Measurements from ENCODE around the gene NCDN. TPM values are rescaled to one million over a fixed set of nuclear protein-coding genes. Genes with fewer than 3 reads are reported as not detected.

NCDN gene
- total RNA-seq, result 10 to 100 TPM; 42.8 to 44.0 TPM

- CTCF ChIA-PET, result interaction anchor here (0.6 to 3.6 kb wide), 5 partner anchors 11 to 106 kb away, joined by 3 to 17 read pairs (median 4); no protein-coding TSS in a partner anchor
- POLR2A ChIA-PET, result interaction anchor here (0.5 to 2.3 kb wide), 4 partner anchors 18 to 373 kb away, joined by 3 to 8 read pairs (median 5); partner anchors contain the start of gene AGO3
These were observed at the start of gene NCDN for GRCh38 chr1:35557611-35558373. NCDN (plus strand) TSS chr1:35557799; CDS start chr1:35558191, 392 bp downstream.

GRCh38 chr1:35507947-35508346 is 49.7 kb upstream of the NCDN start:
- CTCF ChIA-PET, result no interaction called here

DNA sequence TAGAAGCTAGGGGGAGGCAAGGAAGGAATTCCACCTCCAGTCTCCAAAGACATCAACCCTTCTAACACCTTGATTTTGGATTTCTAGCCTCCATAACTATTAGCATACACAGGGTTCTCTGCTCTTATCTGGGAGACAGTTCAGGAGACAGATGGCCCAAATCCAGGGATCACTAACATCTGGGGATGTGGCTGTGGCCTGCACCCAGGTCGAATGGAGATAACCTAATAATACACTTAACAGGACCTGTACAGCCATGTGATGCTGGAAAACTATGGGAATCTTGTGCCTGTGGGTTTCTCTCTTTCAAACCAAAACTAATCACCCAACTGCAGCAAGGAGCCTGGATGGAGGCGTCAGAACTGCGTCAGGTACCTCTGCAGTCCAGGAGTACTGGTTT is 48.0 kb upstream of the NCDN start:
- CTCF ChIA-PET, result no interaction called here
- POLR2A ChIA-PET, result no interaction called here

More at GRCh38 chr1:35507947-35508346, 49.7 kb upstream of the NCDN start:
- POLR2A ChIA-PET, result no interaction called here

DNA sequence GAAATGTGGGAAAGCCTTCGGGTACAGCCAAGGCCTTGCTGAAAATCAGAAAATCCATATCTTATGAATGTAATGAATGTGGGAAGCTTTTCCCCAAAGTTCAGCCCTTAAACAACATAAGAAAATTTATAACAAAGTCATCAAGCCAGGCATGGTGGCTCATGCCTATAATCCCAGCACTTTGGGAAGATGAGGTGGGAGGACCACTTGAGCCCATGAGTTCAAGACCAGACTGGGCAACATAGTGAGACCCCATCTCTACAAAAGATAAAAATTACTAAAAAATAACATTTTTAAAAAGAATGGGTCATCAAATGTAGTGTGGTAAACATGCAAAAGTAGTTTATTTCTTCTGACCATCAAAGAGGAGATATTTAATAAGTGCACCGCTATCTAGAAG is 46.3 kb upstream of the NCDN start:
- CTCF ChIA-PET, result interaction anchor here (0.8 kb wide), 1 partner anchor 60 kb away, joined by 3 read pairs; no protein-coding TSS in a partner anchor
- POLR2A ChIA-PET, result no interaction called here

DNA sequence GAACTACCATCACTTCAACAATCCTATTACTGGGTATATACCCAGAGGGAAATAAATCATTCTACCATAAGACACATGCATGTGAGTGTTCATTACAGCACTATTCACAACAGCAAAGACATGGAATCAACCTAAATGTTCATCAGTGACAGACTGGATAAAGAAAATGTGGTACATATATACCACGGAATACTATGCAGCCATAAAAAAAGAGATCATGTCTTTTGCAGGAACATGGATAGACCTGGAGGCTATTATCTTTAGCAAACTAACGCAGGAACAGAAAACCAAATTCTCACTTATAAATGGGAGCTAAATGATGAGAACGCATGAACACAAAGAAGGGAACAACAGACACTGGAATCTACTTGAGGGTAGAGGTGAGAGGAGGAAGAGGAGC is 39.4 kb upstream of the NCDN start:
- ChIA-PET CTCF (interaction anchor here (1.6 kb wide), 1 partner anchor 19 kb away, joined by 8 read pairs; no protein-coding TSS in a partner anchor), POLR2A (interaction anchor here (0.6 to 0.7 kb wide), 2 partner anchors 18 to 26 kb away, joined by 3 to 7 read pairs; no protein-coding TSS in a partner anchor)

DNA sequence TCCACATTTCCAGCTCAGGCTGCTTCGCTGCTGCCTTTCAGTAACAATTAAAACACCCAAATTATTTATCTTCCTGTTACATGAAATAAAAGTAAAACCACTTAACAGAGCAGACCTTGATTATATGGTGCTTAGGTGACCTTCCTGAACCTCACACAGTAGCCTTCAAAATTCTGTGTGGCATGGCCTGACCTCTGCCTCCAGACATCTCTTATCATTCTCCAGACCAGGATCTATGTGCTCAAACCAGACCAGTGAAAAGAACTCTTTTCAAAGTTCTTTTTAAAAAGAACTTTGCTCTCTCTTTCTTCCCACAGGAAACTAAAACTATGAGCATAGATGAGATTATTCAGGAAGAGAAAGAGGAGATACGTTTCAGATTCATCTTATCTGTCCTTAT is 38.2 kb upstream of the NCDN start:
- CTCF ChIA-PET, result no interaction called here
- POLR2A ChIA-PET, result interaction anchor here (0.7 kb wide), 1 partner anchor 807 kb away, joined by 3 read pairs; no protein-coding TSS in a partner anchor

DNA sequence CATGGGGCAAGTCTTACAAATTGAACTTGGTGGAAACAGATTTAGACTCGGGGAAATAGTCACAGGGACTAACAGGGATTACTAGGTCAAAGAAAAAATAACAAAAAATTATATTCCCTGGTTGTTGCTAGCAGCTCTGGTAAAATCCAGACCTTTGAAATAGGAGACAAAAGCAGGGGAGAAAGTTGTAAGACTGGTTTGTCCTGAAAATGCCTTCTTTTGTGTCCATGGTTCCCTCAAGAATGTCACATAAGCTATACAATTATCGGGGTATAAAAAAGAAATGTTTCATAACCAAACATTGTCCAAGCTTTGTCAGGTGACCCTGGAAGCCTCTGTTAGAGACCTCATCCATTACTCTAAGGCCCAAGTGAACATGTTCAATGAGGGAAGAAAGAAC is 33.5 kb upstream of the NCDN start:
- POLR2A ChIA-PET, result no interaction called here
- CTCF ChIA-PET, result interaction anchor here (0.6 kb wide), 1 partner anchor 14 kb away, joined by 4 read pairs; no protein-coding TSS in a partner anchor

DNA sequence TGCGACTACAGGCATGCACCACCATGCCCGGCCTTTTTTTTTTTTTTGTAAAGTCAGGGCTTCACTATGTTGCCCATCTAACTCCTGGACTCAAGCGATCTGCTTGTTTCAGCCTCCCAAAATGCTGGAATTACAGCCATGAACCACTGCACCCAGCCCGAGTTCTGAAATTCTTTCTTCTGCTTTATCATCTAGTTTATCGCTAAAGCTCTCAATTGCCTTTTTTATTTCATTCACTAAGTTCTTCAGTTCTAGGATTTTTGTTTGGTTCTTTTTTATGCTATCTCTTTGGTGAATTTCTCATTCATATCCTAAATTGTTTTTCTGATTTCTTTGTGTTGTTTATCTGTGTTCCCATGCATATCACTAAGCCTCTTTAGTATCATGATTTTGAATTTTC is 27.4 kb upstream of the NCDN start:
- CTCF ChIA-PET, result no interaction called here
- POLR2A ChIA-PET, result no interaction called here

- ChIA-PET POLR2A (no interaction called here), CTCF (no interaction called here)
These were observed 26.7 kb upstream of the NCDN start for GRCh38 chr1:35530946-35531345.

DNA sequence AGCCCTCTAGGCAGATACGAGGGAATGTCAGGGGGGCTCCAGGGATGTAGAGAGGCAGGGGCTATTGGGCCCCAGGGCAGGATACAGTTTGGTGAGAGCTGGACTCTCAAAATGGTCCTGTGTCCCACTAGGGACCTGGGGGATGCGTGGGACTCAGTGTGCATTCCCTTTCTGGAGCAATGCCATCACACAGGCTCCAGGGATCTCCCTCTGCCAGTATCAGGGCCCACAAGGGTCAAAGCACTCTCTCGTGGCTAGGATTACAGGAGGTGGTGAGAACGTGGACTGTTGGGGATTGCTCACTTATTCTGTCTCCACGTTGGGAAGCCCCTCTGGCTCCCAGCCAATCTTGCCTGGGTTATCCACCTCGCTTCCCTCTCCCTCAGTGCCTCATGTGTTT is 26.2 kb upstream of the NCDN start:
- ChIA-PET POLR2A (no interaction called here), CTCF (no interaction called here)

- ChIA-PET CTCF (interaction anchor here (0.6 kb wide), 1 partner anchor 20 kb away, joined by 3 read pairs; no protein-coding TSS in a partner anchor), POLR2A (no interaction called here)
These were observed 24.9 kb upstream of the NCDN start for GRCh38 chr1:35532497-35533223.

DNA sequence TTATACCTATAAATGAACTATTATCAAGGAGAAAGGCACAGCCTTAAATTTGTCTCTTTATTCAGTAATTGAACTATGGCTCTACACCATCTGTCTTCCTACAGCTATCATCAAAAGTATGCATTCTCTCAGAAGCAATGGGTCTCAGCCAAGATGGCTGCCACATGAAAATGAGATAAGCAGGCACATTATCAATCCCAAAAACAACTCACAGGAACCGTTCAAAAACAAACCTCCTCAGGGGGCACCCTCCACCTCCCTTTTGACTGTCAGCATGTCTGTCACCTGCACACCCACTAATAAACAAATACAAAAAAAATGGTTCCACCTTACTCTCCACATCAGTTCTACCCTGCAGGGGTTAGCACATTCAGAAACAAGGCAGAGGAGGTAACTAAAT is 24.0 kb upstream of the NCDN start:
- CTCF ChIA-PET, result interaction anchor here (1.2 kb wide), 1 partner anchor 331 kb away, joined by 3 read pairs; no protein-coding TSS in a partner anchor
- POLR2A ChIA-PET, result no interaction called here

DNA sequence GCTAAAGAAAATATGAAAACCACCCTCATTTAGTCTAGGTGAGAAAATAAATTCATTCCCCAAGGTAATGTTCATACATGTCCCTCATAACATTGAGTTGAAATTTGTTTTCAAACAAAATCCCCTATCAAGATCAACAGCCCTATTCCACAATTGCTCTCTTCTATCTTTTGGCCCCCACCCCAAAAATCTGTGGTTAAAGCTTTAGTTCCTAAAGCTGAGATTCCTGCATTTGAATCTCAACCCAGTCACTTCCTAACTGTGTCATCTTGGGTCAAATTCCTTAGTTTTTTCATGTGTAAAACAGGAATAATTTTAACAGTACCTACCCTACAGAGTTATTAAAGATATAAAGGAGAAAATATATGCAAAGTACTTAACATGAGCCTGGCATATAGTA is 22.4 kb upstream of the NCDN start:
- ChIA-PET POLR2A (no interaction called here), CTCF (interaction anchor here (0.5 to 1.5 kb wide), 2 partner anchors 19 to 84 kb away, joined by 3 read pairs; no protein-coding TSS in a partner anchor)

DNA sequence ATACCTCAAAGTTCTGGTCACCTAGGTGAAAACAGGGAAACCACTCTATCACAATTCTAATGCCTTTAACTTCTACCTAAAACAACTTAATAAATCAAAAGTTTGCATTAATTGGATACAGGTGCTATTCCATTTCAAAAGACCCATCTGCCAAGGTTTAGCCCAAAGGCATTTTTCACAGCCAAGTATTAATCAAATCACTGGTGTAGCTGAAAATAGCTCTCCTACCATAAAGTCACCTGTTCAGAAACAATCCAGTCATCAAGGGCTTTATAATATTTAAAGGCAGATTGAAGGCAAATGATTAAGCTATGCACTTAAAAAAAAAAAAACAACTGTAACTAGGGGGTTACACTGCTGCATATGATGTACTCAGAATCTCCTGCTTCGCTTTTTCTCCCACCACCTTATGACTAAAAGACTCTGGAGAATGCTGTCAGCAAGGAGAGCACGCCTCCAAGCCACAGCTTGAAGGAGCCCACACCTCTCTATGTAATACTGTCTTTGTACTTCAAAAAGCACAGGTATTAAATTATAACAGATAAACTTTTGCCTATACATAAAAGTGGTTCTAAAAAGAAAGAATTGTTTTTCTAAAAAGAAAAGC is 20.9 kb upstream of the NCDN start:
- ChIA-PET CTCF (interaction anchor here (0.7 to 1.8 kb wide), 5 partner anchors 8 to 245 kb away, joined by 3 to 9 read pairs (median 6); no protein-coding TSS in a partner anchor), POLR2A (interaction anchor here (0.6 kb wide), 2 partner anchors 18 to 80 kb away, joined by 3 read pairs; no protein-coding TSS in a partner anchor)

DNA sequence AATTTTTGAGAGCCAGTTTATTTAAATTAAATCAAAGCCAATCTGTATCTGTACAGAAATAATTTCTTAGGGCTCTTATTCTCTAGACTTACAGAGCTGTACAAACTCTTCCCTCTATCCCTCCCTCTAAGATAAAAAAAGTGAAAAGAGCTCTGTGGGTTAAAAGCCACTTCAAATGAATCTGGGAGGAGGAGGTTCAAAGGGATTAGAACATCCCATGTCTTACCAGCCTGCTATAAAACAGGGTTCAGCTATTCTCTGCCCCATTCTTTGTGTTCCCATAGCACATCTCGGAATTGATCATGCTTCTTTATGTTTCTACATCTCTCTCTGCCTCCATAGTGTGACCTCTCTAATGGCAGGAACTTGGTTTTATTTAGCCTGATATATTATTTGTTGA is 19.8 kb upstream of the NCDN start:
- POLR2A ChIA-PET, result interaction anchor here (0.7 kb wide), 1 partner anchor 126 kb away, joined by 7 read pairs; no protein-coding TSS in a partner anchor
- CTCF ChIA-PET, result interaction anchor here (0.7 to 1.8 kb wide), 4 partner anchors 13 to 670 kb away, joined by 3 to 8 read pairs (median 4); no protein-coding TSS in a partner anchor

DNA sequence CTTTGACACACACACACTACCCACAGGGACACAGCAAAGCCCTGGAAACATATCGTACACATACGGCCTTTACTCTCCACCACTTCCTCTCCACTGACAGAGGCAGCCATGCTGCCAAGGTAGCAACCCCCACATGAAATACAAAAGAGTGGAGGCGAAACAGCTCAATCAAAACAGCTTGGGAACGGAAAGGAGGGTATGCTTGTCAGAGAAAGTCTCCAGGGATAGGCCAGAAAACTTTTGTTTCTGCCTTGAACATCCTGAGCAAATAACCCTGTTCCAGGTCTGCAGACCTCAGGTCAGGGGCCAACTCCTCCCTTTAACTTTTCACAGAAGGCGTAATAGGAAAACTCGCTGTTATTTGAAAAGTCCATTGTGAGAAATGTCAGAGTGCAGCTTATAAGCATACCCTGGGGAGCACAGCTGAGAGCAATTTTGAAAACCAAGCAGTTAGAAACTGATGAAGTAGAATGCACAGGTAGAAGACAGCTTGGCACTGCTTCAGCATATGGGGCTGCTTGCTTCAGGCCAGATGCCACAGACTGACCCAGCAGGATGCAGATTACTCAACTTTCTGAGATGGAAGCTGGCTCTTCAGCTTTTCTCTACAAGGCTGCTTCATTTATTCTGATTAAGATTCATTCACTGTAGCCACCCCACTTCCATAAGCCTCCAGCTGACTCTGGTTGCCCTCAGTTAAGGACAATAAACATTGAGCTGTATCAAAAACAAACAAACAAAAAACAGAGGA is 18.4 kb upstream of the NCDN start:
- CTCF ChIA-PET, result interaction anchor here (0.6 to 2.1 kb wide), 5 partner anchors 17 to 202 kb away, joined by 3 to 6 read pairs (median 4); partner anchors contain the start of genes KIAA0319L and NCDN
- POLR2A ChIA-PET, result interaction anchor here (1.2 kb wide), 1 partner anchor 18 kb away, joined by 6 read pairs; the partner anchor contains the start of genes KIAA0319L and NCDN

GRCh38 chr1:35539824-35540261 is 17.8 kb upstream of the NCDN start:
- ChIA-PET CTCF (interaction anchor here (1.2 to 2.1 kb wide), 3 partner anchors 16 to 176 kb away, joined by 4 to 6 read pairs (median 4); partner anchors contain the start of genes KIAA0319L and NCDN), POLR2A (interaction anchor here (1.2 kb wide), 1 partner anchor 17 kb away, joined by 6 read pairs; the partner anchor contains the start of genes KIAA0319L and NCDN)

DNA sequence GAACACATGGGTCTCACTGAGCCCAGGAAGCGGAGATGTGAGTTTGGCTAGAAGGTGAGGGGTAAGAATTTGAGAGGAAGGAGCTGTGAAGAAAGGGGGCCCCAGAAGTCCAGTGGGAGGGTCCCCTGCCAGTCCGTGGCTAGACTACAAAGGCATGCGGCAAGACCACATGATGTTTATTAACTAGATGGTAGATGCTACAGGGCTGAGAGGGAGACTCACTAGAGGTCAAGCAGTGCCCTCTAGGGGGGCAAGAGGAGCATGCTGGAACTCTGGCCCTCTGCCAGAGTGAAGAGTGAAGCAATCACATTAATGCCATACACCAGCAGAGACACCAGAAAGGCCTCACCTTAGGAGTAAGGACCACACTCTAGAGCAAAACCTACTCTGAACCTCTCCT is 12.6 kb upstream of the NCDN start:
- POLR2A ChIA-PET, result interaction anchor here (0.6 kb wide), 1 partner anchor 26 kb away, joined by 7 read pairs; no protein-coding TSS in a partner anchor
- CTCF ChIA-PET, result interaction anchor here (1.1 to 3.0 kb wide), 5 partner anchors 8 to 100 kb away, joined by 3 to 26 read pairs (median 6); no protein-coding TSS in a partner anchor
